ENCODE results near the gene SPTB. TPM values are rescaled to one million over a fixed set of nuclear protein-coding genes. Genes with fewer than 3 reads are reported as not detected.

Gene SPTB
- total RNA-seq, 1 experiment from 2014 or later: 2.3 TPM

GRCh38 chr14:64746298-64747250 lies 133.1 kb downstream of the SPTB start:
- Mint-ChIP-seq H3K4me1 (peaks cover 4 to 9% of the 10 kb centered on the region in 2 experiments; a peak in 1 of 4 replicates), H3K4me3 (no peak overlapping the region), H3K27ac (peak overlapping the region; percentile 3 to 79 (median 24); a peak in 4 of 7 replicates), H3K36me3 (ENCODE audit: insufficient read depth in 1 of 3, low read depth in 3 of 3) (peaks cover 31 to 51% (median 42%) of the 10 kb centered on the region in 3 experiments), H3K27me3 (ENCODE audit: low read depth) (no peaks in the 10 kb centered on the region), H3K9me3 (no peaks in the 10 kb centered on the region)
- Histone ChIP-seq H3K27ac (ENCODE audit: insufficient read length, low read depth, low read length) (no peak overlapping the region), H2BK12ac (ENCODE audit: insufficient read length, low read depth, low read length) (no peak overlapping the region), H3K23ac (ENCODE audit: insufficient read length, low read depth, low read length) (no peak overlapping the region), H3K79me2 (ENCODE audit: insufficient read depth, low read length) (no peaks in the 10 kb centered on the region), H3K4me1 (ENCODE audit: insufficient read depth, low read length) (no peaks in the 10 kb centered on the region), H3K56ac (ENCODE audit: insufficient read length, low read depth, low read length) (no peak overlapping the region), H2BK20ac (ENCODE audit: low read depth, low read length, poor library complexity, severe bottlenecking) (no peak overlapping the region), H2AFZ (ENCODE audit: low read length) (no peak overlapping the region), H4K5ac (ENCODE audit: insufficient read length, low read depth, low read length) (no peak overlapping the region), H4K91ac (ENCODE audit: insufficient read length, low read depth, low read length) (no peak overlapping the region), H3K18ac (ENCODE audit: insufficient read length, low read depth, low read length) (no peak overlapping the region), H3K4me2 (ENCODE audit: insufficient read depth, insufficient read length, low read length) (no peak overlapping the region), H3K9ac (ENCODE audit: extremely low read depth, insufficient read length, low read length) (no peak overlapping the region), H3K4ac (ENCODE audit: low read depth, low read length) (no peak overlapping the region), H3K79me1 (ENCODE audit: insufficient read depth, low read depth, low read length, poor library complexity, severe bottlenecking) (no peaks in the 10 kb centered on the region), H2AK5ac (ENCODE audit: insufficient read length, low read length) (no peak overlapping the region), H3K9me3 (ENCODE audit: control insufficient read depth, low read depth, low read length) (no peaks in the 10 kb centered on the region), H4K8ac (replicated peaks; ENCODE audit: insufficient read length, low read depth, low read length) (no peak overlapping the region), H2BK5ac (ENCODE audit: insufficient read length, low read length) (no peak overlapping the region), H2BK15ac (ENCODE audit: low read depth, low read length) (no peak overlapping the region), H3K14ac (ENCODE audit: insufficient read depth, low read length) (no peak overlapping the region; the same call in 1 of the 2 replicates), H3K23me2 (ENCODE audit: insufficient read length, low read depth, low read length, poor library complexity, severe bottlenecking) (no peaks in the 10 kb centered on the region), H3T11ph (ENCODE audit: low read length) (no peak overlapping the region), H4K20me1 (ENCODE audit: control insufficient read depth, insufficient read depth, insufficient read length) (no peaks in the 10 kb centered on the region), H2BK120ac (ENCODE audit: low read depth, low read length, poor library complexity, severe bottlenecking) (no peak overlapping the region), H3K27me3 (ENCODE audit: insufficient read depth, low read length) (no peaks in the 10 kb centered on the region)
- no CpG with 5 or more reads among the region's 12 CpGs for WGBS (ENCODE audit: extremely low coverage, insufficient read length, low lambda C conversion rate)
- TF ChIP-seq CTCF (conservative IDR thresholded peaks at IDR 0.05): no peak
- DNase-seq: no peak
